K562 treated with DMSO at 1 percent for 24 hours (cell line): ENCODE results near the gene CHST6. TPM values are rescaled to one million over a fixed set of nuclear protein-coding genes. Genes with fewer than 3 reads are reported as not detected.

Experiments
- total RNA-seq: library from RNA; unstranded; fragments of 300-600 nt; gene quantifications from 2 replicates; pipeline ENCODE4 v1.2.3, GENCODE V29; 2022; ENCODE audit warnings: low read depth; ENCODE audit not compliant: insufficient read depth

CHST6 gene
- total RNA-seq, result not detected in 2 replicates

DNA sequence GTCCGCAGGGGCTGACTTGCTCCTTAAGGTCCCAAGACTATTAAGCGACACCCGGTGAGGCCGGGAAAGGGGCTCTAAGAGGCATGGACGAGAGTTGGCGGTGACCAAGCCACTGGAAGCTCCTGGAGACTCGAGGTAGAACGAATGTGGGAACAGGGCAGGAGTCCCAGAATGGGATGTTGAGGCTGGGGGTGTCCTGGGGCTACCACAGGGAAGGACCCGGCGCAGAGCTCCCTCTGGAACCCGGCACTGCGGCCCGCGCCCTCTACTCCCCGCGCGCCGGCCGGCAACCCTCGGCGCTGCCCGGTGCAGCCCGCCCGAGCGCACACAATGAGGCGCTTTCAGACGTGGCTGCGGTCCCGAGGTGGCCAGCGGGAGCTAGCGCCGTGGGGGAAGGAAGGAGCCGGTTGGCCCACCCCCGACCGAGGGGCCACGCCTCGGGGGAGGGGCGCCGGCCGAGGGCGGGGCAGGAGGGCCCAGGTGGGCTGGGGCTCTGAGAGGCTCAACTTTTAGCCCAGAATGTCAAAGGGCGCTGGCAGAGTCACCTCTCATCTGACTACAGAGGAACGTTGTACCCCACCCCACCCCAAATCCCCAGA is at the start of gene CHST6:
Gene CHST6 (minus strand): TSS at position 366 of the 599 bp plus-strand sequence. CDS start 15,613 bp downstream, outside the sequence.

DNA sequence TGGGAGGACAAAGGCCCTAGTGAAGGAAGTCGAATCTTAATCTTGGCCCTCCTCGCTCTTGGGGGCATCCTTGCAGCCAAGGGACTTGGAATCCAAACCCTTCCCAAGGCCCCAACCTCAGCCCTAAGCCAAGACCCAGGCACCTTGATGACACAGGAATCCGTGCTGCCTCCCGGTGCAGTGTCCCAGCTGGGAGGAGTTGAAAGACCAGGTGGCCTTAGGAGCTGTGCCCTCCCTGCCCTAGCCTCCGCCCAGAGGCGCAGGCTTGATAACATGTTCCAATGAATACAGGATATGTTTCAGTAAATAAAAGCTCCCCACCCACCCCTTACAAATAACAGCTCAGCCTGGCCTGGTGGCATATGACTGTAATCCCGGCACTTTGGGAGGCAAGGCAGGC is 40.7 kb upstream of the CHST6 start, which contains the start of gene CHST5:
Gene CHST5 (minus strand): TSS at position 208 of the 400 bp plus-strand sequence. CDS start 5,724 bp downstream, outside the sequence.

DNA sequence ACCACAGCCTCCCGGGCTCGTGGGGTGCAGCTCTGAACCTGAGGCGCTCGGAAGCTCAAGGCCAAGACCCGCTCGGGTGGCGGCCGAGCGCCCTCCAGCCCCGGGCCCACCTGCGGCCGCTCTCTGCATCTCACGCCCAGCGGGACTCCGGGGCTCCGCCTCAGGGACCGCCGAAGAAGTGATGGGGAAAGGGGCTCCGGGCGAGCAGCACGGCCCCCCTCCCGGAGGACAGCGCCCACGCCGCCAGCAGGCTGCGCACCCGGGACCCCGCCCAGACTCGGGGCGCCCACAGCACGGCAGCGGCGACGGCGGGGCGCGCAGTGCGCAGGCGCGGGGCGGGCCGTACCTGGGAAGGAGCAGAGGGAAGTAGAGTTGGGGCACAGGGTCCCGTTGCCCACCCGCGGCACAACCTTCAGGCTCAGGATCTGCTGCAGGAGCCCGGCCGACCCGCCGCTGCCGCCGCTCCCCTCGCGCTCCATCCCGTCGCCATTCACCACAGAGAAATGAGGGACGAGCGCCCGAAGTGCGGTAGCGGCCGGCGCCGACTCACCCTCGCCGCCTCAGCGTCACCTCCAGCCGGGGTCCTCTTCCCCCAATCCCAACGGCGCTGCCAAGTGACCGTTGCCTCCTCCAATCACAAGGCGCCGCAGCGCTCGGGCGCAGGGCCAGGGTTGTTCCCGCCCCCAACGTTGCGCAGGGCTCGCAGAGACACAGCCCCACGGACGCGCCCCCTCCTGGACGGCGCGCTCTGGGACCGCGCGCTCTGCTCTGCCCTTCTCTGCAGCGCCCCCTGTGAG is 30.9 kb downstream of the CHST6 start, which contains the start of gene TMEM170A:
Gene TMEM170A (minus strand): TSS at position 568 of the 797 bp plus-strand sequence. CDS start 89 bp downstream, at position 479.

GRCh38 chr16:75432828-75433731 is 62.2 kb downstream of the CHST6 start, which contains the start of gene CFDP1:
Gene CFDP1 (minus strand): TSS chr16:75433503. CDS start chr16:75433352, 151 bp downstream.

Other genes starting within 250 kb of the CHST6 start
- gene BCAR1, start 243.8 kb downstream of the CHST6 start, total RNA-seq, result 36.5 and 37.7 TPM in 2 replicates
- 16.5 and 21.6 TPM in 2 replicates for gene CFDP1, start 61.9 kb downstream of the CHST6 start, total RNA-seq
- 19.0 and 21.7 TPM in 2 replicates for gene TMEM170A, start 30.8 kb downstream of the CHST6 start, total RNA-seq
- not detected in 2 replicates for gene CHST5, start 40.7 kb upstream of the CHST6 start, total RNA-seq
- 9.0 and 10.7 TPM in 2 replicates for gene TMEM231, start 60.8 kb upstream of the CHST6 start, total RNA-seq
- gene GABARAPL2, start 70.9 kb upstream of the CHST6 start, total RNA-seq, result 165 and 183 TPM in 2 replicates
- gene ADAT1, start 127.8 kb upstream of the CHST6 start, total RNA-seq, result 31.7 and 35.8 TPM in 2 replicates
- 112 and 125 TPM in 2 replicates for gene KARS1, start 152.2 kb upstream of the CHST6 start, total RNA-seq
- 105 and 107 TPM in 2 replicates for gene TERF2IP, start 152.3 kb upstream of the CHST6 start, total RNA-seq
- not detected in 2 replicates for gene CPHXL2, start 181.6 kb upstream of the CHST6 start, total RNA-seq
- not detected in 2 replicates for gene DUXB, start 206.0 kb upstream of the CHST6 start, total RNA-seq
- gene CPHXL, start 231.0 kb upstream of the CHST6 start, total RNA-seq, result not detected in 2 replicates